GM23338 (cell line): ENCODE results near the gene GRIN2A. TPM values are rescaled to one million over a fixed set of nuclear protein-coding genes. Genes with fewer than 3 reads are reported as not detected.

Experiments
- ATAC-seq: fragments of 200-7000 bp; cut with Tn5 transposase; 3 replicates; pipeline ENCODE4 v1.9.1; 2020
- DNase-seq: peaks from one replicate; pipeline ENCODE4 v3.0.0-alpha.2; 2015; ENCODE audit warnings: low spot score
- H2AFZ ChIP-seq: fragments of 200-600 bp; sonication (generic); 2 replicates; pipeline ENCODE4 v1.8.0; 2016; ENCODE audit warnings: antibody characterized with exemption, mild to moderate bottlenecking, moderate library complexity
- H3F3A ChIP-seq: fragments of 200-600 bp; sonication (generic); replicated peaks from 2 replicates; pipeline ENCODE4 v1.8.0; 2017; ENCODE audit warnings: antibody characterized with exemption, mixed run types, low read depth
- H3K27ac ChIP-seq: fragments of 200-600 bp; sonication (generic); 2 replicates; pipeline ENCODE4 v1.6.1; 2016; ENCODE audit warnings: low read depth
- H3K27me3 ChIP-seq: fragments of 200-600 bp; sonication (generic); 2 replicates; pipeline ENCODE4 v1.8.0; 2016; ENCODE audit warnings: mild to moderate bottlenecking, mixed run types, moderate library complexity; ENCODE audit not compliant: insufficient read depth
- H3K36me3 ChIP-seq: fragments of 200-600 bp; sonication (generic); 2 replicates; pipeline ENCODE4 v1.8.0; 2016; ENCODE audit warnings: mild to moderate bottlenecking; ENCODE audit not compliant: insufficient read depth
- H3K4me1 ChIP-seq: fragments of 200-600 bp; sonication (generic); 2 replicates; pipeline ENCODE4 v1.8.0; 2016; ENCODE audit warnings: mild to moderate bottlenecking, moderate library complexity; ENCODE audit not compliant: insufficient read depth
- H3K4me2 ChIP-seq: fragments of 200-600 bp; sonication (generic); 2 replicates; pipeline ENCODE4 v1.7.1; 2017; ENCODE audit warnings: mixed run types
- H3K4me3 ChIP-seq: fragments of 200-600 bp; sonication (generic); 2 replicates; pipeline ENCODE4 v1.6.1; 2016; ENCODE audit warnings: mixed run types
- H3K79me2 ChIP-seq: fragments of 200-600 bp; sonication (generic); replicated peaks from 2 replicates; pipeline ENCODE4 v1.8.0; 2017; ENCODE audit warnings: mild to moderate bottlenecking; ENCODE audit not compliant: insufficient read depth
- H3K9me2 ChIP-seq: fragments of 200-600 bp; sonication (generic); 2 replicates; pipeline ENCODE4 v1.8.0; 2017; ENCODE audit not compliant: insufficient read depth
- H4K20me1 ChIP-seq: fragments of 200-600 bp; sonication (generic); replicated peaks from 2 replicates; pipeline ENCODE4 v1.8.0; 2017; ENCODE audit warnings: mild to moderate bottlenecking; ENCODE audit not compliant: insufficient read depth
- H3K27ac Mint-ChIP-seq: 2 replicates; pipeline ENCODE4 v1.8.0; 2020; ENCODE audit warnings: inconsistent platforms, mild to moderate bottlenecking, moderate library complexity, mixed read lengths
- H3K27me3 Mint-ChIP-seq: 3 replicates; pipeline ENCODE4 v1.8.0; 2022; ENCODE audit warnings: low read depth, mild to moderate bottlenecking, moderate library complexity, mixed read lengths, inconsistent platforms; ENCODE audit not compliant: insufficient read depth, poor library complexity
- H3K36me3 Mint-ChIP-seq: 3 replicates; pipeline ENCODE4 v1.8.0; 2021; ENCODE audit warnings: low read depth, mild to moderate bottlenecking, inconsistent platforms, moderate library complexity, mixed read lengths
- H3K4me1 Mint-ChIP-seq: 3 replicates; pipeline ENCODE4 v1.8.0; 2020; ENCODE audit warnings: mild to moderate bottlenecking, inconsistent platforms, mixed read lengths
- H3K4me3 Mint-ChIP-seq: 3 replicates; pipeline ENCODE4 v1.8.0; 2021; ENCODE audit warnings: moderate library complexity, mild to moderate bottlenecking, inconsistent platforms, mixed read lengths
- H3K9me3 Mint-ChIP-seq: 3 replicates; pipeline ENCODE4 v1.8.0; 2020; ENCODE audit warnings: moderate library complexity, mild to moderate bottlenecking, inconsistent platforms, mixed read lengths
- CREB1 ChIP-seq: fragments of 250-450 bp; sonication (Bioruptor Pico); IDR thresholded peaks from 2 replicates; pipeline ENCODE4 v1.5.0; 2020; ENCODE audit warnings: low read depth, mild to moderate bottlenecking, moderate library complexity
- CTCF ChIP-seq, 2 experiments: fragments of 200-600 bp in 1 of 2; sonication (generic) in 1 of 2; conservative IDR thresholded peaks; 2 replicates each; pipeline versions ENCODE4 v1.5.1 to v1.6.1; 2016 to 2017; ENCODE audit warnings: antibody characterized with exemption in 2 of 2, low read depth in 2 of 2, mild to moderate bottlenecking in 2 of 2, moderate library complexity in 1 of 2
- ETS1 ChIP-seq: IDR thresholded peaks from 2 replicates; pipeline ENCODE4 v1.6.1; 2016; ENCODE audit warnings: antibody characterized with exemption
- EZH2 ChIP-seq: fragments of 200-600 bp; sonication (generic); IDR thresholded peaks from one replicate; pipeline ENCODE4 v1.8.0; 2017; ENCODE audit warnings: antibody characterized with exemption, mild to moderate bottlenecking, low read depth; ENCODE audit not compliant: unreplicated experiment
- EZH2phosphoT487 ChIP-seq: fragments of 200-600 bp; sonication (generic); IDR thresholded peaks from one replicate; pipeline ENCODE4 v1.8.1; 2018; ENCODE audit warnings: antibody characterized with exemption; ENCODE audit not compliant: unreplicated experiment
- JUNB ChIP-seq: IDR thresholded peaks from one replicate; pipeline ENCODE4 v1.6.1; 2016; ENCODE audit warnings: antibody characterized with exemption; ENCODE audit not compliant: unreplicated experiment
- NANOG ChIP-seq: IDR thresholded peaks from 2 replicates; pipeline ENCODE4 v1.6.1; 2016; ENCODE audit warnings: antibody characterized with exemption, borderline replicate concordance
- POLR2AphosphoS5 ChIP-seq: IDR thresholded peaks from 2 replicates; pipeline ENCODE4 v1.6.1; 2016; ENCODE audit warnings: antibody characterized with exemption, low read depth
- REST ChIP-seq: IDR thresholded peaks from one replicate; pipeline ENCODE4 v1.6.1; 2018; ENCODE audit warnings: antibody characterized with exemption; ENCODE audit not compliant: unreplicated experiment
- STAT1 ChIP-seq: IDR thresholded peaks from one replicate; pipeline ENCODE4 v1.6.1; 2016; ENCODE audit warnings: antibody characterized with exemption; ENCODE audit not compliant: unreplicated experiment
- ZNF114 ChIP-seq: fragments of 250-450 bp; sonication (Bioruptor Pico); IDR thresholded peaks from 2 replicates; pipeline ENCODE4 v1.5.0; 2020; ENCODE audit warnings: mild to moderate bottlenecking, moderate library complexity
- ZNF331 ChIP-seq: fragments of 250-450 bp; sonication (Bioruptor Pico); IDR thresholded peaks from 2 replicates; pipeline ENCODE4 v1.5.0; 2020; ENCODE audit warnings: low read depth, mild to moderate bottlenecking, moderate library complexity
- polyA plus RNA-seq: library from polyadenylated mRNA; unstranded; fragments of >200 nt; fragmentation: Nextera tagmentation; extraction: Ambion mirVana; gene quantifications from 2 replicates; pipeline ENCODE4 v1.2.1, GENCODE V29; 2016
- total RNA-seq: library from RNA; depleted of rRNA; stranded (reverse); fragments of >200 nt; shearing (Covaris generic); gene quantifications from 2 replicates; pipeline ENCODE4 v1.2.3, GENCODE V29; 2014

GRIN2A gene
- total and polyA plus RNA-seq, 2 experiments from 2014 or later, result 0.89 to 5.1 TPM

GRCh38 chr16:10121897-10122425, 60.3 kb downstream of the GRIN2A start:
- ATAC-seq (no peak), DNase-seq (no peak)
- peaks cover 22% of the 10 kb centered on the region for H3K4me1 Mint-ChIP-seq
- TF ChIP-seq JUNB (no peak), ZNF114 (CRISPR knock-in tag) (no peak), CREB1 (CRISPR knock-in tag) (no peak), ETS1 (no peak), EZH2phosphoT487 (no peak), CTCF (conservative IDR thresholded peaks at IDR 0.05; ENCODE audit: low read depth in 2 of 2) (no peak), ZNF331 (CRISPR knock-in tag) (no peak), EZH2 (no peak)
- H3K36me3 Mint-ChIP-seq, result no peaks in the 10 kb centered on the region
- no peak overlapping the region for H3K4me3 ChIP-seq
- no peaks in the 10 kb centered on the region for H3K36me3 ChIP-seq
- 0 out of 2 replicates have a peak overlapping the region, but pooled peaks have one; percentile 18 for H3K4me2 ChIP-seq
- no peak overlapping the region for H3K4me3 Mint-ChIP-seq
- no peaks in the 10 kb centered on the region for H3K27me3 ChIP-seq
- H4K20me1 ChIP-seq, result no peaks in the 10 kb centered on the region
- H3K4me1 ChIP-seq, result peaks cover 7% of the 10 kb centered on the region
- no peak overlapping the region for H3K27ac ChIP-seq
- no peaks in the 10 kb centered on the region for H3K79me2 ChIP-seq
- peaks cover 5% of the 10 kb centered on the region; the same call in 1 of the 2 replicates for H3K9me2 ChIP-seq
- no peak overlapping the region for H2AFZ ChIP-seq
- H3K9me3 Mint-ChIP-seq, result no peaks in the 10 kb centered on the region
- no peak overlapping the region for H3K27ac Mint-ChIP-seq
- H3K27me3 Mint-ChIP-seq, result no peaks in the 10 kb centered on the region
- H3F3A ChIP-seq, result no peaks in the 10 kb centered on the region

- H3K27me3 Mint-ChIP-seq, result no peaks in the 10 kb centered on the region
- no peak overlapping the region for H3K4me3 Mint-ChIP-seq
- no peaks in the 10 kb centered on the region for H3K36me3 Mint-ChIP-seq
- H3K27ac Mint-ChIP-seq, result no peak overlapping the region
- H3K9me3 Mint-ChIP-seq, result no peaks in the 10 kb centered on the region
- DNase-seq (no peak), ATAC-seq (no peak)
- no peaks in the 10 kb centered on the region for H3F3A ChIP-seq
- no peak overlapping the region for H3K4me3 ChIP-seq
- no peaks in the 10 kb centered on the region for H4K20me1 ChIP-seq
- no peaks in the 10 kb centered on the region for H3K36me3 ChIP-seq
- peaks cover 5% of the 10 kb centered on the region; the same call in 1 of the 2 replicates for H3K9me2 ChIP-seq
- H3K27me3 ChIP-seq, result no peaks in the 10 kb centered on the region
- no peak overlapping the region for H3K27ac ChIP-seq
- peaks cover 22% of the 10 kb centered on the region for H3K4me1 Mint-ChIP-seq
- no peaks in the 10 kb centered on the region for H3K79me2 ChIP-seq
- no peak overlapping the region for H2AFZ ChIP-seq
- H3K4me1 ChIP-seq, result peaks cover 7% of the 10 kb centered on the region
- no peak overlapping the region for H3K4me2 ChIP-seq
- TF ChIP-seq ZNF114 (CRISPR knock-in tag) (no peak), EZH2phosphoT487 (no peak), JUNB (no peak), ZNF331 (CRISPR knock-in tag) (no peak), REST (no peak), POLR2AphosphoS5 (no peak), CREB1 (CRISPR knock-in tag) (no peak), STAT1 (no peak), EZH2 (no peak), NANOG (no peak)
These were observed 60.7 kb downstream of the GRIN2A start for GRCh38 chr16:10121491-10121890.
